NB4 (cell line): ENCODE results near the gene TRPT1.
A peak's percentile ranks its signal among the peaks of the same experiment; 100 is the strongest.

Experiments
- CTCF ChIP-seq: IDR thresholded peaks from one replicate; pipeline ENCODE4 v1.5.1; 2012; ENCODE audit warnings: low read depth, low read length
- MYC ChIP-seq: IDR thresholded peaks from 2 replicates; pipeline ENCODE4 v1.6.1; 2011; ENCODE audit warnings: low read depth, low read length
- POLR2A ChIP-seq: IDR thresholded peaks from 2 replicates; pipeline ENCODE4 v1.6.1; 2011; ENCODE audit warnings: mild to moderate bottlenecking; ENCODE audit not compliant: insufficient read length; ENCODE audit errors: extremely low read depth

GRCh38 chr11:64268025-64268892 is 42.3 kb upstream of the TRPT1 start:
- no peak for TF ChIP-seq CTCF
- no peak for TF ChIP-seq MYC
- TF ChIP-seq POLR2A, result peak; percentile 9
